Measurements from ENCODE around the gene PLXDC1.

PLXDC1 gene

DNA sequence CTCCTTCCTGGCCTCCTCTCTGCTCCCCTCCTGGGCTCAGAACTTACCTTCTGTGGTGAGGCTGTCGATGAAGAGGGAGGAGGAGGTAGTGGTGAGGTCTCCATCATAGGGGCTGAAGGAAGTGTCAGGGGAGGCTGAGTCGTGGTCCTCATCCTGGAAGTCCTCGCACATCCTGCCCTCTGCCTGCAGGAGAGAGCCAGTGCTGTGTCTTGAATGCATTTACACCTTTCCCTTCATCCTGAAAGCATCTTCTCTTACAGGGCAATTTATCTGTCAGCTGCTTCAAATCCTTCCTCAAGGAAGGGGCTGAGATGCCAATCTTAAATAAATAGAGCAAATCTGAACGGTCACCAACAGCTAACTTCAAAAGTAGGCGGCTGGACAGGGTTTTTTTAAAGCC lies 73.6 kb downstream of the PLXDC1 start (continued):
- TF ChIP-seq ZNF747 (tag by site-specific recombination; IDR thresholded peaks at IDR 0.05) (no peak), ZNF558 (tag by site-specific recombination; IDR thresholded peaks at IDR 0.05) (no peak), ZNF426 (tag by site-specific recombination; IDR thresholded peaks at IDR 0.05) (no peak)
- TF ChIP-seq, protein P1, sequence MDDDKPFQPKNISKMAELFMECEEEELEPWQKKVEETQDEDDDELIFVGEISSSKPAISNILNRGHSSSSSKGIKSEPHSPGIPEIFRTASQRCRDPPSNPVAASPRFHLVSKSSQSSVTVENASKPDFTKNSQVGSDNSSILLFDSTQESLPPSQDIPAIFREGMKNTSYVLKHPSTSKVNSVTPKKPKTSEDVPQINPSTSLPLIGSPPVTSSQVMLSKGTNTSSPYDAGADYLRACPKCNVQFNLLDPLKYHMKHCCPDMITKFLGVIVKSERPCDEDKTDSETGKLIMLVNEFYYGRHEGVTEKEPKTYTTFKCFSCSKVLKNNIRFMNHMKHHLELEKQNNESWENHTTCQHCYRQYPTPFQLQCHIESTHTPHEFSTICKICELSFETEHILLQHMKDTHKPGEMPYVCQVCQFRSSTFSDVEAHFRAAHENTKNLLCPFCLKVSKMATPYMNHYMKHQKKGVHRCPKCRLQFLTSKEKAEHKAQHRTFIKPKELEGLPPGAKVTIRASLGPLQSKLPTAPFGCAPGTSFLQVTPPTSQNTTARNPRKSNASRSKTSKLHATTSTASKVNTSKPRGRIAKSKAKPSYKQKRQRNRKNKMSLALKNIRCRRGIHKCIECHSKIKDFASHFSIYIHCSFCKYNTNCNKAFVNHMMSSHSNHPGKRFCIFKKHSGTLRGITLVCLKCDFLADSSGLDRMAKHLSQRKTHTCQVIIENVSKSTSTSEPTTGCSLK (tag by site-specific recombination; IDR thresholded peaks at IDR 0.05), result no peak
- TF ChIP-seq, protein P2, sequence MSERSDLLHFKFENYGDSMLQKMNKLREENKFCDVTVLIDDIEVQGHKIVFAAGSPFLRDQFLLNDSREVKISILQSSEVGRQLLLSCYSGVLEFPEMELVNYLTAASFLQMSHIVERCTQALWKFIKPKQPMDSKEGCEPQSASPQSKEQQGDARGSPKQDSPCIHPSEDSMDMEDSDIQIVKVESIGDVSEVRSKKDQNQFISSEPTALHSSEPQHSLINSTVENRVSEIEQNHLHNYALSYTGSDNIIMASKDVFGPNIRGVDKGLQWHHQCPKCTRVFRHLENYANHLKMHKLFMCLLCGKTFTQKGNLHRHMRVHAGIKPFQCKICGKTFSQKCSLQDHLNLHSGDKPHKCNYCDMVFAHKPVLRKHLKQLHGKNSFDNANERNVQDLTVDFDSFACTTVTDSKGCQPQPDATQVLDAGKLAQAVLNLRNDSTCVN (tag by site-specific recombination; optimal IDR thresholded peaks at IDR 0.05), result no peak

DNA sequence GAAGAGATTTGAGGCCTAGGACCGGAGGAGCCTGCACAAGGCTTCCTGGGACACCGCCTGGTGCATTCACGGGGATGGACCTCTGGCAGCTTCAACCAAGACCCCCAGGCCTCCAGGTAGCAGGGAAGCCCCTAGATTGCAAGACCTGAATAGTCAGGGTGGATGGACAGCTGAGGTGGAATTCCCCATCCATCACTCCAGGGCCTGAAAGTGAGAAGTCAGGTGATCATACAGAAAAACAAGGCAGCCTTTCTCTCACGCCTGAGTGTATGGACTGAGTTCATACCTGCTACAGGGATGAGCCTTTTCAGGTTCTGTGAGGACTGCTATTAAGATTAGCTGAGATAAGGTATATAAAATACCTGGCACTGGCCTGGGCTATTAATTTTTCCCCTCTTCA lies 74.2 kb downstream of the PLXDC1 start:
- H3K4me1 ChIP-seq (ENCODE audit: control insufficient read depth, insufficient read depth, low read length), result peaks cover 7% of the 10 kb centered on the region
- ChIA-PET CTCF (interaction anchor here (0.6 to 2.2 kb wide), 8 partner anchors 8 to 98 kb away, joined by 3 to 11 read pairs (median 4); no protein-coding TSS in a partner anchor), POLR2A (no interaction called here)
- no peaks in the 10 kb centered on the region for H3K9me3 ChIP-seq (ENCODE audit: control insufficient read depth, insufficient read depth, low read depth, low read length)
- no peak overlapping the region for H3K27ac ChIP-seq (ENCODE audit: extremely low read depth, low read depth, low read length)
- TF ChIP-seq ZNF843 (tag by site-specific recombination; IDR thresholded peaks at IDR 0.05) (no peak), ZNF571 (tag by site-specific recombination; IDR thresholded peaks at IDR 0.05) (no peak), ZNF660 (tag by site-specific recombination; IDR thresholded peaks at IDR 0.05) (no peak)
- TF ChIP-seq, protein P3, sequence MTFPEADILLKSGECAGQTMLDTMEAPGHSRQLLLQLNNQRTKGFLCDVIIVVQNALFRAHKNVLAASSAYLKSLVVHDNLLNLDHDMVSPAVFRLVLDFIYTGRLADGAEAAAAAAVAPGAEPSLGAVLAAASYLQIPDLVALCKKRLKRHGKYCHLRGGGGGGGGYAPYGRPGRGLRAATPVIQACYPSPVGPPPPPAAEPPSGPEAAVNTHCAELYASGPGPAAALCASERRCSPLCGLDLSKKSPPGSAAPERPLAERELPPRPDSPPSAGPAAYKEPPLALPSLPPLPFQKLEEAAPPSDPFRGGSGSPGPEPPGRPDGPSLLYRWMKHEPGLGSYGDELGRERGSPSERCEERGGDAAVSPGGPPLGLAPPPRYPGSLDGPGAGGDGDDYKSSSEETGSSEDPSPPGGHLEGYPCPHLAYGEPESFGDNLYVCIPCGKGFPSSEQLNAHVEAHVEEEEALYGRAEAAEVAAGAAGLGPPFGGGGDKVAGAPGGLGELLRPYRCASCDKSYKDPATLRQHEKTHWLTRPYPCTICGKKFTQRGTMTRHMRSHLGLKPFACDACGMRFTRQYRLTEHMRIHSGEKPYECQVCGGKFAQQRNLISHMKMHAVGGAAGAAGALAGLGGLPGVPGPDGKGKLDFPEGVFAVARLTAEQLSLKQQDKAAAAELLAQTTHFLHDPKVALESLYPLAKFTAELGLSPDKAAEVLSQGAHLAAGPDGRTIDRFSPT (tag by site-specific recombination; IDR thresholded peaks at IDR 0.05), result no peak
- TF ChIP-seq, protein P4, sequence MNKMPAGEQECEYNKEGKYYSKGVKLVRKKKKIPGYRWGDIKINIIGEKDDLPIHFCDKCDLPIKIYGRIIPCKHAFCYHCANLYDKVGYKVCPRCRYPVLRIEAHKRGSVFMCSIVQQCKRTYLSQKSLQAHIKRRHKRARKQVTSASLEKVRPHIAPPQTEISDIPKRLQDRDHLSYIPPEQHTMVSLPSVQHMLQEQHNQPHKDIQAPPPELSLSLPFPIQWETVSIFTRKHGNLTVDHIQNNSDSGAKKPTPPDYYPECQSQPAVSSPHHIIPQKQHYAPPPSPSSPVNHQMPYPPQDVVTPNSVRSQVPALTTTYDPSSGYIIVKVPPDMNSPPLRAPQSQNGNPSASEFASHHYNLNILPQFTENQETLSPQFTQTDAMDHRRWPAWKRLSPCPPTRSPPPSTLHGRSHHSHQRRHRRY (tag by site-specific recombination; IDR thresholded peaks at IDR 0.05), result no peak
- TF ChIP-seq, protein P5, sequence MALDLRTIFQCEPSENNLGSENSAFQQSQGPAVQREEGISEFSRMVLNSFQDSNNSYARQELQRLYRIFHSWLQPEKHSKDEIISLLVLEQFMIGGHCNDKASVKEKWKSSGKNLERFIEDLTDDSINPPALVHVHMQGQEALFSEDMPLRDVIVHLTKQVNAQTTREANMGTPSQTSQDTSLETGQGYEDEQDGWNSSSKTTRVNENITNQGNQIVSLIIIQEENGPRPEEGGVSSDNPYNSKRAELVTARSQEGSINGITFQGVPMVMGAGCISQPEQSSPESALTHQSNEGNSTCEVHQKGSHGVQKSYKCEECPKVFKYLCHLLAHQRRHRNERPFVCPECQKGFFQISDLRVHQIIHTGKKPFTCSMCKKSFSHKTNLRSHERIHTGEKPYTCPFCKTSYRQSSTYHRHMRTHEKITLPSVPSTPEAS (tag by site-specific recombination; IDR thresholded peaks at IDR 0.05), result no peak
- H3K36me3 ChIP-seq (ENCODE audit: control insufficient read depth in 2 of 2, insufficient read depth in 1 of 2, low read length in 2 of 2), result no peaks in the 10 kb centered on the region
- no peak overlapping the region for H3K4me3 ChIP-seq (ENCODE audit: low read depth, low read length)

DNA sequence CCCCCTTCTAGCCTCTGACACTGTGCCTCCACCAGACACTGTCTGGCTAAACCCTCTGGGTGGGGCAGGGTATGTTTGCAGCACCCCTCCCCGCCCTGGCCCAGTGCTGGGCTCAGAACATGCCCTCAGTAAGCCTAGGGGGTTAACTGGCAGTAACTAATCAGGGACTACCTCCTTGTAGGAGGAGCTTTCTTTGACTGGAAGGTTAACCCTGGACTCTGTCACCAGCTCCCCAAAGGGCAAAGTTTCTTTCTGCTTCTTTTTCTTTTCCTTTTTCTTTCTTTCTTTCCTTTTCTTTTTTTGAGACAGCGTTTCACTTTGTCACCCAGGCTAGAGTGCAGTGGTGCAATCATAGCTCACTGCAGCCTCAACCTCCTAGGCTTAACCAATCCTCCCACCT lies 76.8 kb downstream of the PLXDC1 start:
- Histone ChIP-seq H3K36me3 (ENCODE audit: control insufficient read depth in 2 of 2, insufficient read depth in 1 of 2, low read length in 2 of 2) (no peaks in the 10 kb centered on the region), H3K27ac (ENCODE audit: extremely low read depth, low read depth, low read length) (no peak overlapping the region), H3K4me1 (ENCODE audit: control insufficient read depth, insufficient read depth, low read length) (no peaks in the 10 kb centered on the region), H3K9me3 (ENCODE audit: control insufficient read depth, insufficient read depth, low read depth, low read length) (no peaks in the 10 kb centered on the region), H3K4me3 (ENCODE audit: low read depth, low read length) (no peak overlapping the region)
- POLR2A ChIA-PET, result no interaction called here
- CTCF ChIA-PET, result interaction anchor here (1.1 to 2.3 kb wide), 3 partner anchors 79 to 161 kb away, joined by 6 to 8 read pairs (median 7); no protein-coding TSS in a partner anchor
- TF ChIP-seq, protein P6, sequence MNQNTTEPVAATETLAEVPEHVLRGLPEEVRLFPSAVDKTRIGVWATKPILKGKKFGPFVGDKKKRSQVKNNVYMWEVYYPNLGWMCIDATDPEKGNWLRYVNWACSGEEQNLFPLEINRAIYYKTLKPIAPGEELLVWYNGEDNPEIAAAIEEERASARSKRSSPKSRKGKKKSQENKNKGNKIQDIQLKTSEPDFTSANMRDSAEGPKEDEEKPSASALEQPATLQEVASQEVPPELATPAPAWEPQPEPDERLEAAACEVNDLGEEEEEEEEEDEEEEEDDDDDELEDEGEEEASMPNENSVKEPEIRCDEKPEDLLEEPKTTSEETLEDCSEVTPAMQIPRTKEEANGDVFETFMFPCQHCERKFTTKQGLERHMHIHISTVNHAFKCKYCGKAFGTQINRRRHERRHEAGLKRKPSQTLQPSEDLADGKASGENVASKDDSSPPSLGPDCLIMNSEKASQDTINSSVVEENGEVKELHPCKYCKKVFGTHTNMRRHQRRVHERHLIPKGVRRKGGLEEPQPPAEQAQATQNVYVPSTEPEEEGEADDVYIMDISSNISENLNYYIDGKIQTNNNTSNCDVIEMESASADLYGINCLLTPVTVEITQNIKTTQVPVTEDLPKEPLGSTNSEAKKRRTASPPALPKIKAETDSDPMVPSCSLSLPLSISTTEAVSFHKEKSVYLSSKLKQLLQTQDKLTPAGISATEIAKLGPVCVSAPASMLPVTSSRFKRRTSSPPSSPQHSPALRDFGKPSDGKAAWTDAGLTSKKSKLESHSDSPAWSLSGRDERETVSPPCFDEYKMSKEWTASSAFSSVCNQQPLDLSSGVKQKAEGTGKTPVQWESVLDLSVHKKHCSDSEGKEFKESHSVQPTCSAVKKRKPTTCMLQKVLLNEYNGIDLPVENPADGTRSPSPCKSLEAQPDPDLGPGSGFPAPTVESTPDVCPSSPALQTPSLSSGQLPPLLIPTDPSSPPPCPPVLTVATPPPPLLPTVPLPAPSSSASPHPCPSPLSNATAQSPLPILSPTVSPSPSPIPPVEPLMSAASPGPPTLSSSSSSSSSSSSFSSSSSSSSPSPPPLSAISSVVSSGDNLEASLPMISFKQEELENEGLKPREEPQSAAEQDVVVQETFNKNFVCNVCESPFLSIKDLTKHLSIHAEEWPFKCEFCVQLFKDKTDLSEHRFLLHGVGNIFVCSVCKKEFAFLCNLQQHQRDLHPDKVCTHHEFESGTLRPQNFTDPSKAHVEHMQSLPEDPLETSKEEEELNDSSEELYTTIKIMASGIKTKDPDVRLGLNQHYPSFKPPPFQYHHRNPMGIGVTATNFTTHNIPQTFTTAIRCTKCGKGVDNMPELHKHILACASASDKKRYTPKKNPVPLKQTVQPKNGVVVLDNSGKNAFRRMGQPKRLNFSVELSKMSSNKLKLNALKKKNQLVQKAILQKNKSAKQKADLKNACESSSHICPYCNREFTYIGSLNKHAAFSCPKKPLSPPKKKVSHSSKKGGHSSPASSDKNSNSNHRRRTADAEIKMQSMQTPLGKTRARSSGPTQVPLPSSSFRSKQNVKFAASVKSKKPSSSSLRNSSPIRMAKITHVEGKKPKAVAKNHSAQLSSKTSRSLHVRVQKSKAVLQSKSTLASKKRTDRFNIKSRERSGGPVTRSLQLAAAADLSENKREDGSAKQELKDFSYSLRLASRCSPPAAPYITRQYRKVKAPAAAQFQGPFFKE (tag by site-specific recombination; IDR thresholded peaks at IDR 0.05; ENCODE audit: borderline replicate concordance), result no peak
- TF ChIP-seq GLIS1 (tag by site-specific recombination; IDR thresholded peaks at IDR 0.05) (no peak), ZNF155 (tag by site-specific recombination; IDR thresholded peaks at IDR 0.05) (no peak), ZNF548 (tag by site-specific recombination; IDR thresholded peaks at IDR 0.05) (no peak), ZNF157 (tag by site-specific recombination; IDR thresholded peaks at IDR 0.05) (no peak)
- TF ChIP-seq, protein P7, sequence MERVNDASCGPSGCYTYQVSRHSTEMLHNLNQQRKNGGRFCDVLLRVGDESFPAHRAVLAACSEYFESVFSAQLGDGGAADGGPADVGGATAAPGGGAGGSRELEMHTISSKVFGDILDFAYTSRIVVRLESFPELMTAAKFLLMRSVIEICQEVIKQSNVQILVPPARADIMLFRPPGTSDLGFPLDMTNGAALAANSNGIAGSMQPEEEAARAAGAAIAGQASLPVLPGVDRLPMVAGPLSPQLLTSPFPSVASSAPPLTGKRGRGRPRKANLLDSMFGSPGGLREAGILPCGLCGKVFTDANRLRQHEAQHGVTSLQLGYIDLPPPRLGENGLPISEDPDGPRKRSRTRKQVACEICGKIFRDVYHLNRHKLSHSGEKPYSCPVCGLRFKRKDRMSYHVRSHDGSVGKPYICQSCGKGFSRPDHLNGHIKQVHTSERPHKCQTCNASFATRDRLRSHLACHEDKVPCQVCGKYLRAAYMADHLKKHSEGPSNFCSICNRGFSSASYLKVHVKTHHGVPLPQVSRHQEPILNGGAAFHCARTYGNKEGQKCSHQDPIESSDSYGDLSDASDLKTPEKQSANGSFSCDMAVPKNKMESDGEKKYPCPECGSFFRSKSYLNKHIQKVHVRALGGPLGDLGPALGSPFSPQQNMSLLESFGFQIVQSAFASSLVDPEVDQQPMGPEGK (tag by site-specific recombination; IDR thresholded peaks at IDR 0.05), result no peak
